NCI-H2081 (cell line): ENCODE results near the gene TAS2R10.
"Not testable (repeated sequence)": the region's sequence is repeated elsewhere in the genome, so short reads cannot be mapped to it uniquely, and the experiment has no call there.

ENCODE experiments used
- DNase-seq, 2 experiments: peaks; one replicate each; lab custom pipeline; 2025; lab: John Stamatoyannopoulos, UW

The TAS2R10 gene

DNA sequence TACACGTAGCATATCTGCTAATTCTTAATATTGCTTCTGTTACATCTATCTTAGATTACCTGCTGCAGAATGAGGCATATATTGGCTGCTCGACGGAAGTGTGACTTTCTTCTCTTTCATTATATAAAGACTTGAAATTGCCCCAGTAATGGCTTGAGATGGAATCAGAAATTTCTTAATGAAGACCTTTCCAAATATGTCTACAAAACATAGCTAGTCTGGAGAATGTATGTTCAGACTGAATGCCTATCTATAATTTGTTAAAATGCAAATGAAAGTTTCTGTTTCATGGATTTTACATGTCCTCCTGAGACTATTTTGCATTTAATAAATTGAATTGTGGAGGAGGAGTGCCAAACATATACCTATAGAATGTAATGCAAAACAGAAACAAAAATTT, at the start of gene TAS2R10:
TSS of gene TAS2R10 (minus strand) at position 101 of the 400 bp plus-strand sequence. CDS start at position 12, 89 bp downstream.
- no peak for DNase-seq

DNA sequence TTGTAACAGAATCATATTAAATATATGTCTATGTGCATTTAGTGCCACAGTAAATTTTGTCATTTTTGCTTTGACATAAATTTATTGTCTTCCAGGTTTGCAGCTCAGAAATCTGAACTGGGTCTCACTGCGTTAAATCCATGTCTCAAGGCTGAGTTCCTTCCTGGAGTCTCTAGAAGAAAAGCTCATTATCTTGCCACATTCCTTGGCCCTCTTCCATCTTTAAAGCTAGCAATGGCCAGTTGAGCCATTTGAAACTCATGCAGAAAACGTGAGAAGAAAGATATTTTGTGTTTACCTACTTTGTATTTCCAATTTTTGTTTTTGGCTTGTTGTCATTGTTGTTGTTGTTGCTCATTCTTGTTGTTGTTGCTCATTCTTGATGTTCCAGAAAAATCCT, 47.2 kb upstream of the TAS2R10 start:
- DNase-seq = no peak

GRCh38 chr12:10867381-10867780, 41.2 kb upstream of the TAS2R10 start:
- DNase-seq = no peak

- no peak for DNase-seq
Observed at GRCh38 chr12:10863512-10864218, 37.5 kb upstream of the TAS2R10 start.

DNA sequence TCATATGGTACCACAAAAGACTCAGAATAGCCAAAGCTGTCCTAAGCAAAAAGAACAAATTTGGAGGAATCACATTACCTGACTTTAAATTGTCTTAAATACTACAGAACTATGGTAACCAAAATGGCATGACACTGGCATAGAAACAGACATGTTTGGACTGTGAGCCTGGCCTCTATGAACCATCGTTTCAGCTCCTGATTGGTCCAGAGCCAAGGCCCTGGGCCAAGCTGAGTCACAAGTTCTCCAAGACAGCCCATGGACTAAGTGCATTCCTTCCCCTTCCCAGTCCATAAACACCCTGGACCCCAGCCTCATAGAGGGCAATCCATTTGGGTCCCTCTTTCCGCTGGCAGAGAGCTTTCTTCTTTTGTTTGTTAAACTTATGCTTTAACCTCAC, 35.2 kb upstream of the TAS2R10 start:
- no peak for DNase-seq

DNA sequence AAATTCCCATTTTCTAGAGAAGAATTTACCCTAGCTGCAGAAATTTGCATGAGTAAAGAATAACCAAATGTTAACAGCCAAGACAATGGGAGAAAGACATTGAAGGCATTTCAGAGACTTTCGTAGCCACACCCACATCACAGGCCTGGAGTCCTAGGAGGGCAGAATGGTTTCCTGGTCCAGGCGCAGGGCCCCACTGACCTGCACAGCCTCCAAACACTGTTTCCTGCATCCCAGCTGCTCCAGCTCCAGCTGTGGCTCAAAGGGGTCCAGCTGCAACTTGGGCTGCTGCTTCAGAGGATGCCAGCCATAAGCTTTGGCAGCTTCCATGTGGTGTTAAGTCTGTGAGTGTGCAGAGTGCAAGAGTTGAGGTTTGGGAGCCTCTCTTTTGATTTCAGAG, 29.6 kb upstream of the TAS2R10 start:
- no peak for DNase-seq

GRCh38 chr12:10853776-10854175, 27.6 kb upstream of the TAS2R10 start:
- no peak for DNase-seq

GRCh38 chr12:10851243-10851858, 25.2 kb upstream of the TAS2R10 start:
- no peak for DNase-seq

DNA sequence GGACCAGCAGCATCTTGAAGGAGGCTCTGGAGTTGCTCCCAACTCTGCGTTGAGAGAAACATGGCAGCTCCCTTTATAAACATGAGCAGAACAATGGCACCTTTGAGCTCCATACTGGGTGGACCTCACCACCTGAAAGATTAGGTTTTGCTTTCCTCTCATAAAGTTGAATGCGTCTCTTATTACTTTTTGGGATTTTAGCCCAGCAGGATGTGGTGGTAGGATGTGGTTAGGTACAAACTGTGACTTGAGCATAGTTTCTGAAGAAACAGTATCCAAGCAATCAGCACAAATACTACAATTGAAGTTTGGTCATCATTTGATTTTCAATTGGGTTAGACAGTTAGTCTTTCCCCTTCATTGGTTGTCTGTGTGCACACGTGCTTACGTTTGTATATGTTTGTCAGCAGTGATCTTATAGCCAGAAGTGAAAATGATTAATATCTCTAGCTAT, 23.3 kb upstream of the TAS2R10 start, which contains the start of gene PRR4:
TSS of gene PRR4 (minus strand) at position 51 of the 454 bp plus-strand sequence. CDS start at position 13, 38 bp downstream.
- no peak for DNase-seq

DNA sequence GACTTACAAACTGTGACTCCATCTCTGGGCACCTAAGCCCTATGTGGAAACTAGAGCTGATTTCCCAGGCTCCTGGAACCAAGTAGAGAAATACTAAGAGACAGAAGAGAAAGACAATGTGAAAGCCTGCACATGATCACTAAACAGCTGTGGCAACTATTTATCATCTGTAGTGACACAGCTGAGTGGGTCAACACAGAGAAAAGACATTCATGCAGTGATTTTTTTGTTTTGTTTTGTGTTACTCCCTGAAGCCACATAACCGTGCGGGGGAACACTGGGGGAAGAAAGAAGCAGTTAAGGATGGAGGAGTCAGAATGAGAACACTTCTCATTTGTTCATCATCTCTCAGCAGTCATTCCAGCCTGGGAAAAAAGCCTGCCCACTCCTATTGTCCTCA, 21.6 kb upstream of the TAS2R10 start:
- DNase-seq = no peak

GRCh38 chr12:10842862-10843261, 16.7 kb upstream of the TAS2R10 start:
- no peak for DNase-seq

DNA sequence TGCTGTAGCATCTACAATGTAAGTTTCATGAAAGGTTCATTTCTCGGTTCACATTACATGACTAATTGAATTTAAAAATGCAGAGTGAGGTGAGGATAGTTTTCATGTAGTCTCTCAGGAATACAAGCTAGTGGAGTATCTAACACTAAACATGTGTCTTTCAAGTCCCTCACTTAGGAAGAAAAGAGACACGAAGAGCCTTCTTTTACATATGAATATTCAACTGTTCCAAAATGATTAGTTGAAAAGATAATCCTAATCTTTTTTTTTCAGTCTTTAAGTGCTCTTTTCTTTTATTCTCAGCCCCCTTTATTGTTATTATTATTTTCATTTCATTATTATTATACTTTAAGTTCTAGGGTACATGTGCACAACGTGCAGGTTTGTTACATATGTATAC, 12.3 kb upstream of the TAS2R10 start:
- no peak for DNase-seq

GRCh38 chr12:10829994-10830393, 3.8 kb upstream of the TAS2R10 start:
- DNase-seq = no peak

- no peak for DNase-seq
Observed at GRCh38 chr12:10824957-10825356, 1.2 kb downstream of the TAS2R10 start.

- no peak for DNase-seq
Observed at GRCh38 chr12:10811883-10812536, 14.1 kb downstream of the TAS2R10 start.

DNA sequence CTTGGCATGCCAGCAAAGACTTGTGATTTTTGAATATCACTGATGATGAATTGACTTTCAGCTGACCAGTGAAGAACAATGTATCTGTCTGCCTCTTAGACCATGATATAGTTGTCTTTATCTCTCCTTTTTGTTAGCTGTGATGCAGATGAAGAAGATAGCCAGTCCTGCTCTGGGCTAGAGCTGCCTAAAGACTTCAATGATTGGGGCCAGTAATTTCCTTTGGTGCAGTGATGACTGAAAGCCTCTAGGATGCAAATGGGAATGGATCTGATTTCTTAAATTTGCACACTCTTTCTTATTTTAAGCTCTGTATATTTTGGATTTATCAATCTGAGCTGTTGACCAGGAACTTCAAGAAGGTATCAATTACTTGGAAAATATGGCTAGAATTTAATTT, 16.1 kb downstream of the TAS2R10 start, which contains the start of gene TAS2R9:
TSS of gene TAS2R9 (minus strand) at position 101 of the 400 bp plus-strand sequence. CDS start at position 8, 93 bp downstream.
- no peak for DNase-seq

DNA sequence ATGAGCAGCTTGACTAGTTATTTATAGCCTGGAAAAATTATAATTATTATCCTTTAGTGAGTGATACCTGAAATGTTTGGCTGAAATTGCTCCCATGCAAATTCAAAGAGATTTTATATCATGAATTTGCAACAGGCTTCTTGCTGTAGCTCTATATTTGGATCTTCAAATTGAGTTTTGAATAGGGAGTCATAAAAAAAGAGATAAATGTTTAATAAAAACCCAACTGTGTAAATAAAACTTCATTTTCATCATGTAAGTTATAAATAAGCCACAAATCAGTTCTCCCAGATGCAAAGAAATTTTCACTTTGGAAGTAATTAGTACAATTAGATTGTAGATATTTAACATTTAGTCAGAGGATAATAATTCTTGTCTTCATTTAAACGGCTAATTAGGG, 19.0 kb downstream of the TAS2R10 start, which contains the start of gene TAS2R8:
TSS of gene TAS2R8 (minus strand) at position 101 of the 400 bp plus-strand sequence. CDS start 306 bp downstream, outside the sequence.
- no peak for DNase-seq

GRCh38 chr12:10802587-10802986, 23.6 kb downstream of the TAS2R10 start, which contains the start of gene TAS2R7:
Gene TAS2R7 (minus strand): TSS chr12:10802627. CDS start chr12:10802570, 57 bp downstream.
- peak in 1 of 2 experiments; percentile 35 for DNase-seq

GRCh38 chr12:10801741-10802140, 24.4 kb downstream of the TAS2R10 start:
- DNase-seq = no peak

- DNase-seq = no peak
Observed at GRCh38 chr12:10794222-10794621, 31.9 kb downstream of the TAS2R10 start.

DNA sequence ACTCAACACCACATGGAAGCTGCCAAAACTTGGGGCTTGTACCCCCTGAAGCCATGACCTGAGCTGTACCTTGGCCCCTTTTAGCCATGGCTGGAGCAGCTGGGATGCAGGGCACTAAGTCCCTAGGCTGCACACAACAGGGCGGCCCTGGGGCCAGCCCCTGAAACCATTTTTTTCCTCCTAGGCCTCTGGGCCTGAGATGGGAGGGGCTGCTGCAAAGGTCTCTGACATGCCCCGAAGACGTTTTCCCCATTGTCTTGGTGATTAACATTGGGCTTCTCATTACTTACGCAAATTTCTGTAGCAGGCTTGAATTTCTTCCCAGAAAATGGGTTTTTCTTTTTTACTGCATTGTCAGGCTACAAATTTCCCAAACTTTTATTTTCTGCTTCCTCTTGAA, 34.4 kb downstream of the TAS2R10 start:
- not testable (repeated sequence) for DNase-seq

GRCh38 chr12:10783252-10783651, 42.9 kb downstream of the TAS2R10 start:
- no peak for DNase-seq

DNA sequence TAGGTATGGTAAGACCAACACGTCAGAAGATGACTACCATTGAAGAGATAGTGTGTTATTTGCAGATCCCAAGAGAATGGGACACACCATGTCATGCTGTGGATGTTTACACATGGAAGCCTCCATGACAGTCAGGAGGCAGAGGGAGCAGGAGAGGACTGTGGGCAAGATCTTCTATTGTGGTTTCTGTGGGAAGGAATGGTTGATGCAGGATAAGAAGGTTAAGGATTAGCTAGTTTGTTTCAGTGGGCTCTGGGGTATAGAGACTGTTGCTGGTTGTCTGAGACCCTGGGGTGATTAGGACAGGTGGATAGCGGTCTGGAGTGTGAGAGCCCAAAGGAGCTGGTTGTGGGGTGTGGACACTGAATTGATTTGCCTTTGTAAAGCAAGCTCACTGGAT, 47.1 kb downstream of the TAS2R10 start:
- no peak for DNase-seq
